IPS-20b (cell line): Measurements from ENCODE around the gene TSHZ3.

Experiments
- H3K27ac ChIP-seq: one replicate; pipeline ENCODE4 v1.5.1; 2013; ENCODE audit warnings: low read length
- H3K27me3 ChIP-seq: 2 replicates; pipeline ENCODE4 v1.6.1; 2013; ENCODE audit warnings: mild to moderate bottlenecking, low read length, inconsistent platforms; ENCODE audit not compliant: insufficient read depth
- H3K36me3 ChIP-seq: 2 replicates; pipeline ENCODE4 v1.6.1; 2013; ENCODE audit warnings: low read depth, mild to moderate bottlenecking, inconsistent platforms, low read length, moderate library complexity; ENCODE audit not compliant: insufficient read depth
- H3K4me1 ChIP-seq: 2 replicates; pipeline ENCODE4 v1.6.1; 2013; ENCODE audit warnings: mild to moderate bottlenecking, control low read depth, inconsistent platforms, low read length, moderate library complexity; ENCODE audit not compliant: insufficient read depth
- H3K4me3 ChIP-seq: 2 replicates; pipeline ENCODE4 v1.5.1; 2013; ENCODE audit warnings: mild to moderate bottlenecking, low read length, inconsistent platforms
- H3K9ac ChIP-seq: 2 replicates; pipeline ENCODE4 v1.6.1; 2013; ENCODE audit warnings: low read depth, mild to moderate bottlenecking, inconsistent platforms, low read length, moderate library complexity
- H3K9me3 ChIP-seq: 2 replicates; pipeline ENCODE4 v1.6.1; 2013; ENCODE audit warnings: mild to moderate bottlenecking, low read depth, low read length, inconsistent platforms; ENCODE audit not compliant: insufficient read depth

Gene TSHZ3, protein sequence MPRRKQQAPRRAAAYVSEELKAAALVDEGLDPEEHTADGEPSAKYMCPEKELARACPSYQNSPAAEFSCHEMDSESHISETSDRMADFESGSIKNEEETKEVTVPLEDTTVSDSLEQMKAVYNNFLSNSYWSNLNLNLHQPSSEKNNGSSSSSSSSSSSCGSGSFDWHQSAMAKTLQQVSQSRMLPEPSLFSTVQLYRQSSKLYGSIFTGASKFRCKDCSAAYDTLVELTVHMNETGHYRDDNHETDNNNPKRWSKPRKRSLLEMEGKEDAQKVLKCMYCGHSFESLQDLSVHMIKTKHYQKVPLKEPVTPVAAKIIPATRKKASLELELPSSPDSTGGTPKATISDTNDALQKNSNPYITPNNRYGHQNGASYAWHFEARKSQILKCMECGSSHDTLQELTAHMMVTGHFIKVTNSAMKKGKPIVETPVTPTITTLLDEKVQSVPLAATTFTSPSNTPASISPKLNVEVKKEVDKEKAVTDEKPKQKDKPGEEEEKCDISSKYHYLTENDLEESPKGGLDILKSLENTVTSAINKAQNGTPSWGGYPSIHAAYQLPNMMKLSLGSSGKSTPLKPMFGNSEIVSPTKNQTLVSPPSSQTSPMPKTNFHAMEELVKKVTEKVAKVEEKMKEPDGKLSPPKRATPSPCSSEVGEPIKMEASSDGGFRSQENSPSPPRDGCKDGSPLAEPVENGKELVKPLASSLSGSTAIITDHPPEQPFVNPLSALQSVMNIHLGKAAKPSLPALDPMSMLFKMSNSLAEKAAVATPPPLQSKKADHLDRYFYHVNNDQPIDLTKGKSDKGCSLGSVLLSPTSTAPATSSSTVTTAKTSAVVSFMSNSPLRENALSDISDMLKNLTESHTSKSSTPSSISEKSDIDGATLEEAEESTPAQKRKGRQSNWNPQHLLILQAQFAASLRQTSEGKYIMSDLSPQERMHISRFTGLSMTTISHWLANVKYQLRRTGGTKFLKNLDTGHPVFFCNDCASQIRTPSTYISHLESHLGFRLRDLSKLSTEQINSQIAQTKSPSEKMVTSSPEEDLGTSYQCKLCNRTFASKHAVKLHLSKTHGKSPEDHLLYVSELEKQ

DNA sequence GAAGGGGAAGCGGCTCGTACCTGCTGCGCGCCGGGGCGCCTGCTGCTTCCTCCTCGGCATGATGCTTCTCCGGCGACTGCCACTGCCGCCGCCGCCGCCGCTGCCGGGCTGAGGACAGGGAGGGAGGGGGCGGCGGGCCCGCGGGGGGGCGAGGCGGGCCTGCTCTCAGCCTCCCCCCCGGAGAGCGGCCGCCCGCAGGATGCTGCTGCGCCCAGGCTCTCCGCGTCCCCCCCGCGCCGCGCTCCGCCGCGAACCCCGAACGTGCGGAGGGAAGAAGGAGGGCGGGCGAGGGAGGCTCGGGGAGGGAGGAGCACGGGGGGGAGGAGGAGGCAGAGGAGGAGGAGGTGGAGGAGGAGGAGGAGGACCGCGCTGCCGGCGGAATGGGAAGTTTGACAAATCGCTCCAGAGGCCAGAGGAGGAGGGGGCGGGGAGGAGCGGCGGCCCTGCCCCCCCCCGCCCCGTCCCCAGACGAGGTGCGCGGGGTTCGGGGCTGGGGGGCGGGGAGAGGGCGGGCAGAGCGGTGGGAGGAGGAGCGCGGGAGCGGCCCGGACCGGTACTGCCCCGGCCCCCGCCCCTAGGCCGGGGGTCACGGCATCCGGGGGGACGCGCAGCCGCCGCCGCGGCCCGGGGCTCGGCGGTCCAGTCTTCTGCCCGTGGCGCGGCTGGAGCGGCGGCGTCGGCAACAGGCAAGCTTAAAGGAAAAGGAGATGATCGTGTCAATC lies at the start of gene TSHZ3:
TSS of gene TSHZ3 (minus strand) at position 277 of the 722 bp plus-strand sequence. CDS start at position 60, 217 bp downstream.
- Histone ChIP-seq H3K4me3 (peak within 1 kb of the TSS; percentile 72), H3K4me1 (peaks cover 28% of the 10 kb centered on the region; the same call in 1 of the 2 replicates), H3K27me3 (peaks cover 81% of the 10 kb centered on the region)

DNA sequence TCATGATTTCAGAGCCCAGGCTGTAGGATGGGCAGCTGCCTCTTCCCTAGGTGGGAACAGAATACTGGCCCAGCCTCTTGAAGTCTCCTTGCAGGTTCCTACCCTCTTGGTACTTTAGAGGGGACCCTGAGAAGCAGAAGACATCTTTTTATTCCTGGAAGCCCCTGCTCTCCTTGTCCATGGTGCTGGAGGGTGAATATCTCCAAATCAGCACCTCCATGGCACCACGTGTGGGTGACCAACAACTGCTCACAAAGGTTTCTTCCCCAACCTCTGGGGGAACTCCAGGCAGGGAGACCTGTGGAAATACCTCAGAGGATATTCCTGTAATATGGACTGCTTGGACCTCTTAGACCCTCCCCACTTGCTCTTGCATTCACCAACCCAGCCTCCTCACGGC lies 48.1 kb upstream of the TSHZ3 start:
- no peaks in the 10 kb centered on the region for H3K9me3 ChIP-seq
- no peak overlapping the region for H3K4me3 ChIP-seq
- no peaks in the 10 kb centered on the region; the same call in 1 of the 2 replicates for H3K4me1 ChIP-seq
- H3K36me3 ChIP-seq: no peaks in the 10 kb centered on the region
- H3K9ac ChIP-seq: no peak overlapping the region
- no peaks in the 10 kb centered on the region; the same call in 1 of the 2 replicates for H3K27me3 ChIP-seq
- H3K27ac ChIP-seq: no peak overlapping the region

More for the DNA sequence above, at the start of gene TSHZ3:
- Histone ChIP-seq H3K9ac (no peak within 1 kb of the TSS), H3K27ac (no peak within 1 kb of the TSS), H3K9me3 (no peaks in the 10 kb centered on the region; the same call in 1 of the 2 replicates), H3K36me3 (no peaks in the 10 kb centered on the region)

DNA sequence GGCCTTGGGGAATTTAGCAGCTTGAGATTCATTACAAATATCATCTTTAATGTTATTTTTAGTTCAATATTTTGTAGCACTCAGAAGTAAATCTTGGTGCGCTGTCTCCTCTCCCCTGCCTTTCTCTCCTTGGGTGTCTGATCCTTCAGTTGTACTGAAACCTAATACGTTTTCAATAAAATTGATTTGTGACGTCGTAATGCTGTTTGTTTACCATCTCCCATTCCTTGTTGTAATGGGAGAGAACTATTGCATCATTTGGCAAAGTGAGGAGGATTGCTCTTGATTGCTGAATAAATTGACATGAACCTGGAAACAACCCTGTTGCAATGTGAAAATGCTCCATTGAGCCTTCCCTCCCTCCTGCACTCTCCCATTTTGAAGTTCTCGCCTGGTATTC lies 43.2 kb upstream of the TSHZ3 start:
- H3K4me3 ChIP-seq: no peak overlapping the region
- H3K27ac ChIP-seq: no peak overlapping the region
- H3K27me3 ChIP-seq: no peaks in the 10 kb centered on the region
- H3K9ac ChIP-seq: no peak overlapping the region
- H3K4me1 ChIP-seq: no peaks in the 10 kb centered on the region; the same call in 1 of the 2 replicates
- H3K9me3 ChIP-seq: no peaks in the 10 kb centered on the region
- no peaks in the 10 kb centered on the region for H3K36me3 ChIP-seq

DNA sequence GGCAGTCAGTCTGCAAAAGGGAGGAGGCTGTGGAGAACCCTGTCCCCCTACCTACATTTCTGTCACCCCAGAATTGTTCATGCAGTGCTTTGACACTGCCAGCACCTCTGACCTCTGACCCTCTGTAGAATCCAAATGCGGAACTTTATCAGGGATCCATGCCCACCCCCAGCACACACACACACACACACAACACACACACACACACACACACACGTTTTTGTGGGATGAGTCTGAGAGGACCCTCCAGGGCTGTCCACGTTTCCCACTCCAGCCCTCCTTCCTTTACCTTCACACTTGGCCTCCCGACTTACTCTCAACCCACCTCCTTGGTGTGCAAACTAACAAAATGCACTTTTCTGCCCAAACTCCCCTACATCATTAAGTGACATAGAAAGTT lies 42.3 kb upstream of the TSHZ3 start:
- no peak overlapping the region for H3K4me3 ChIP-seq
- no peaks in the 10 kb centered on the region for H3K9me3 ChIP-seq
- no peaks in the 10 kb centered on the region for H3K36me3 ChIP-seq
- H3K9ac ChIP-seq: no peak overlapping the region
- H3K27ac ChIP-seq: no peak overlapping the region
- no peaks in the 10 kb centered on the region for H3K27me3 ChIP-seq
- H3K4me1 ChIP-seq: no peaks in the 10 kb centered on the region; the same call in 1 of the 2 replicates

DNA sequence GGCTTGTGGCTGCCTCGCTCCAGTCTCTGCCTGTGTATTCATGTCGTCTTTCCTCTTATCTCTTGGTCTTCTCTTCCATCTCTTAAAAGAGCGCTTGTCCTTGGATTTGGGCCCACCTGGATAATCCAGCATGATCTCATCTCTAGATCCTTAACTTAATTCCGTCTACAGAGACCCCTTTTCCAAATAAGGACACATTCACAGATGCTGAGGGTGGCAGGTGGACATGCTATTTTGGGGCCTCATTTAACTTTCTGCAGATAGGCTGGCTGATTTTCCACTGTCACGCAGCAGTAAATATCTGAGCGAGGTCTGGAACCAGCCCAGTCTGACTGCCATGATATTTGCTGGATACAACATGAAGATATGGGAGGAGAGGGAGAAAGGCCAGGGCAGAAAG lies 41.5 kb upstream of the TSHZ3 start:
- H3K36me3 ChIP-seq: no peaks in the 10 kb centered on the region
- no peak overlapping the region for H3K27ac ChIP-seq
- no peak overlapping the region for H3K4me3 ChIP-seq
- no peaks in the 10 kb centered on the region for H3K9me3 ChIP-seq
- no peak overlapping the region for H3K9ac ChIP-seq
- H3K4me1 ChIP-seq: no peaks in the 10 kb centered on the region; the same call in 1 of the 2 replicates
- H3K27me3 ChIP-seq: no peaks in the 10 kb centered on the region

DNA sequence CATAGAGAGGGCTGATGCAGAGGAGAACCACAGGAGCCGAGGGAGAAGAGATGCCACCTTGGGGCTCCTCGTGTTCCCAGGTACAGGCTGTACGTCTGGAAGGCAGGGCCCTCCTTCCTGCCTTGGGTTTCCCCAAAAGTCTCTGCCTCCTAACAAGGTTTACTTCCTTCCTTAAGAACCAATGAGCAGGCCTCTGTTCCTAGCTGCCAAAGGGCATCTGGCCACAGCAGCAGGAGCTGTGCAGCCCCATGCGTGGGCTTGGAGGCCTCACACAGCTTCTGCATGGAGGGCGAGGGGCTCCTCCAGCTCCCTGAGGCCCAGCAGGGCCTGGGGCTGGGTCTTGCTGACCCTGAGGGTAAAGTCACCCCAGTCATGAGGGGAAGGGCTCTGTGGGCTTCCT lies 40.6 kb upstream of the TSHZ3 start:
- Histone ChIP-seq H3K9ac (no peak overlapping the region), H3K4me3 (no peak overlapping the region), H3K4me1 (no peaks in the 10 kb centered on the region; the same call in 1 of the 2 replicates), H3K36me3 (no peaks in the 10 kb centered on the region), H3K27me3 (no peaks in the 10 kb centered on the region), H3K9me3 (no peaks in the 10 kb centered on the region), H3K27ac (no peak overlapping the region)

DNA sequence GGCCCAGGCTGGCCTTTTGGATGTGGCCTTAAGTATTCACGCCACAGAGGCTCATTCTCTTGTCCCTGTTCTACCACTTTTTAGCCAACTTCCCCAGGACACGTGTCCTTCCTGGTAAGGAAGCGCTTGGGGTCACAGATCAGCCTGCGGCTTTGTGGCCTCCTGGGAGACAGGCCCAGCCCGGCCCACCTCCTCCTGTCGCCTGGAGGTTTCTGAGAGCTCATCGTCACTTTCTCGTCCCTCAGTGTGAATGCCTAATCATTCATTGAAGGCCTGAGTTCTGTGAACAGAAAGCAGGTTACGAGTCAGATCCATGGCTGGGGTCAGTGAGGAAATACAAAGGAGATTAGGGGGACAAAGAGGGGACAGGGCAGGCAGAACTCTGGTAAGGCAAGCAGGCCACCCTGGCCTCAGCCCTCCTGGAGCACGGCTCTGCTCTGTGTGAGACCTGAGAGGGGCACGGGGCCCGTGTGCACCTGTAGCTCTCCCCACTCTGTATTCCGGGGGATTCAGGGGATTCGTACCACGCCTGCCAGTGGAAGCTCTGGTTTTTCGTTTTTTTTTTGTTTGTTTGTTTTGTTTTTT lies 38.6 kb upstream of the TSHZ3 start:
- no peaks in the 10 kb centered on the region; the same call in 1 of the 2 replicates for H3K4me1 ChIP-seq
- no peak overlapping the region for H3K9ac ChIP-seq
- H3K4me3 ChIP-seq: no peak overlapping the region
- H3K36me3 ChIP-seq: no peaks in the 10 kb centered on the region
- H3K9me3 ChIP-seq: no peaks in the 10 kb centered on the region
- no peaks in the 10 kb centered on the region for H3K27me3 ChIP-seq
- peak overlapping the region; percentile 43 for H3K27ac ChIP-seq

DNA sequence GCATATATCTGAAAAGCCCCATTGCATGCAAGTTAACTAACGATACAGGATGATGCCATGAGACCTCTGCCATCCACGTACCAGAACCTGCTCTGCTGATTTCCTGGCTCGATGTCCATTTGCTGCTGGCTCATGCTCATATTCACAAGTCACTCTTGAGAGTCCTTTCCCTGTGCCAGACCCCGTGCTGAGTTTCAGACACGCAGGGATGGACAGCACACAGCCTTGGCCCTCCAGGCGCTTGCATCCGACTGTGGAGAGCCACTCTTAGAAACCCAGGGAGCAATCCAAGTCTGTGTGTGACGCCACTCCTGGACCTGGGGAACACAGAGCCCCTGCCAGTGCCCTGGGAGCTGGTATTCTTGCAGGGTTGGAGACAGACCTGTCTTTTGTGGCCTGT lies 37.6 kb upstream of the TSHZ3 start:
- Histone ChIP-seq H3K27me3 (no peaks in the 10 kb centered on the region), H3K4me3 (no peak overlapping the region), H3K4me1 (no peaks in the 10 kb centered on the region), H3K9ac (no peak overlapping the region), H3K27ac (no peak overlapping the region), H3K9me3 (no peaks in the 10 kb centered on the region), H3K36me3 (no peaks in the 10 kb centered on the region)

DNA sequence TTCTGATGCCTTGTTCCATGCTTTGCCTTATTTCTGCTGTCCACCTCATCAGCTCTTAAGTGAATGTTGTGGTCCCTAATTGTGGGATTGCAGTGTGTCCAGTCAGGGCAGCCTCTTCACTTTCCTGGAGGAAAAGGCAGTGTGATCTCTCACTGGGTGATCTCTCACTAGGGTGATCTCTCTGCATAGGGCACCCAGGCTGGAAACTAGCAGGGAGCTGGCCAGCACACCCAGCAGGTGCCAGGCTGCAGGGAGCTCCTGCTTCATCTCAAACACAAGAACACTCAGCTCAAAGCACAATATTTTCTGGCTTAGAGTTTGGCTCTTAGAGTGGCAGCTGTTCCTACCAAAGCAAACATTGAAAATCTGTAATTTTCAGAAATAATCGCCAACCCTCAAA lies 36.5 kb upstream of the TSHZ3 start:
- Histone ChIP-seq H3K9me3 (no peaks in the 10 kb centered on the region), H3K36me3 (no peaks in the 10 kb centered on the region), H3K9ac (no peak overlapping the region), H3K27ac (no peak overlapping the region), H3K27me3 (no peaks in the 10 kb centered on the region), H3K4me3 (no peak overlapping the region), H3K4me1 (no peaks in the 10 kb centered on the region)

DNA sequence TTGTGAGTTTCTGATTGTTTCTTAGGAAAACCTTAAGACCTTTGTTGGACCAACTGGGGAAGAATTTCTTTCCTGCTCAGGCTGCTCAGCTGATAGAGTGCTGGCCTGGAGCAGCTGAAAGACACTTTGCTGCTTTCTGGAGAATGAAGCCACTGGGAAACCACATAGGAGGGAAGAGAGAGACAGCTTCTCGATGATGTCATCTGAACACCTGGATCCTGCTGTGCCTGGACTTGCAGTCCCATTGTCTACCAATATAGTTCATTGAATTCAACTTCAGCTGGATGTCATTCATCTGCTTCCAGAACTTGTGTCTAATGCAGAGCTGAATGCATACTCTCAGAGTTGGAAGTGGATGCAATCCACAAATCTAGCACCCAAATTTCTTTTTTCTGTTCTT lies 34.3 kb upstream of the TSHZ3 start:
- Histone ChIP-seq H3K9me3 (no peaks in the 10 kb centered on the region), H3K9ac (no peak overlapping the region)

DNA sequence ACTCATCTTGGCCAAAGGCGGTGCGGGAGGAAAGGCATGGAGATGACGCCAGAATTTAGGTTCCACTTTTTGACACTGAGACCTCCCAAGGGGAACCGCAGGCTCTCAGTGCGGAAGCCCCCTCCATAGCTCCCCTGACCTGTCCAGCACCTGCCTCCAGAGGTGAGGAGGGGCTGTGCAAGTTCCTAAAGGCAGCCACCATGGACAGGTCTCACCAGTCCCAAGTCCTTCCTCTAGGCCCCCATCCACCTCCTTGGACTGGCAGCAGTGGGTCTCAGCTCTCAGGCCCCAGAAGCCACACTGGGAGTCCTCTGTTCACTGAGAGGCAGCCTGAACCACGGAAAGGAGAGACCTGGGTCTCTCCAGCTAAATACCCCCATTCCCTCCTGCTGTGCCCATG lies 31.6 kb upstream of the TSHZ3 start:
- H3K9me3 ChIP-seq: no peaks in the 10 kb centered on the region
- no peaks in the 10 kb centered on the region for H3K27me3 ChIP-seq
- no peak overlapping the region for H3K9ac ChIP-seq
- no peak overlapping the region for H3K27ac ChIP-seq
- no peaks in the 10 kb centered on the region for H3K36me3 ChIP-seq
- H3K4me1 ChIP-seq: no peaks in the 10 kb centered on the region
- H3K4me3 ChIP-seq: no peak overlapping the region

More for the DNA sequence above, 34.3 kb upstream of the TSHZ3 start:
- H3K36me3 ChIP-seq: no peaks in the 10 kb centered on the region
- no peaks in the 10 kb centered on the region for H3K27me3 ChIP-seq
- no peaks in the 10 kb centered on the region for H3K4me1 ChIP-seq
- no peak overlapping the region for H3K27ac ChIP-seq
- H3K4me3 ChIP-seq: no peak overlapping the region
